ENCODE results near the gene RALGAPA2. TPM values are rescaled to one million over a fixed set of nuclear protein-coding genes. Genes with fewer than 3 reads are reported as not detected.

The RALGAPA2 gene
- total RNA-seq, 4 donors from 2014 or later, result 20.5 to 42.9 (median 29.6) TPM

DNA sequence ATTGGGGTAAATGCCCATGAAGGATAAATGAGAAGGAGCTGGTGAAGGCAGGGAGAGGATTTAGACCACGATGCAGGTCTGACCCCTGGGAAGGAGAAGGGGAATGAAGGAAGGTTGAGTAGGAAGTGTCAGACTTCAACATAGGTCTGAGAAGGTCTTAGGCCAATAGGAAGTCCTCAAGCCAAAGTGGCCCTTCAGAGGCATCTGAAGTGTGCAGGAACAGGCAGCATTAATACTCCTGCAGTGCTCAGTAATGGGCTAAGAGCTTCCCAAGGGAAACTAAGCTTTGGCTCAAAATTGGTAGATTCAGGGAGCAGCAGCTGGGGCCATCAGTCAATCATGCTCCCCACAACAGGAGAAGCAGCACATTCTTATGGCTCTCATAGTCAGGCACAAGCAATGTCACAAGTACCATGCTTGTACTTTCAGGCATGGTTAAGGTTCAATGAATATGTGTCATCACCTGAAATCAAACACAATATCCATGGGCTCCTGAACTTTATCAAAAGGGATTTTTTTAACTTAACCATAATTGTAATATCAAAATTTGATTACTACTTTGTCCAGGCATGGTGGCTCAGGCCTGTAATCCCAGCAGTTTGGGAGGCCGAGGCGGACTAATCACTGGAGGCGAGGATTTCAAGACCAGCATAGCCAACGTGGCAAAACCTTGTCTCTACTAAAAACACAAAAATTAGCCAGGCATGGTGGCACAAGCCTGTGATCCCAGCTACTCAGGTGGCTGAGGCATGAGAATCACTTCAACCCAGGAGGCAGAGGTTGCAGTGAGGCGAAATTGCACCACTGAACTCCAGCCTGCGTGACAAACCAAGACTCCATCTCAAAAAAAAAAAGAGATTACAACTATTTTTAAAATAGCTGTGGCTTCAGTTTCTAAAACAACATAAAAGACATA, 9.9 kb downstream of the RALGAPA2 start:
- no peaks in the 10 kb centered on the region for H3K4me1 ChIP-seq
- 86 to 88% methylated on average over 7 of the region's 7 CpGs for WGBS, 2 donors
- no peaks in the 10 kb centered on the region for H3K36me3 ChIP-seq
- no peak overlapping the region for H3K4me3 ChIP-seq
- no peak overlapping the region for H3K27ac ChIP-seq
- H3K9me3 ChIP-seq, result no peaks in the 10 kb centered on the region
- TF ChIP-seq EP300 (IDR thresholded peaks at IDR 0.05) (no peak), POLR2A (IDR thresholded peaks at IDR 0.05) (no peak)
- TF ChIP-seq, protein P1, sequence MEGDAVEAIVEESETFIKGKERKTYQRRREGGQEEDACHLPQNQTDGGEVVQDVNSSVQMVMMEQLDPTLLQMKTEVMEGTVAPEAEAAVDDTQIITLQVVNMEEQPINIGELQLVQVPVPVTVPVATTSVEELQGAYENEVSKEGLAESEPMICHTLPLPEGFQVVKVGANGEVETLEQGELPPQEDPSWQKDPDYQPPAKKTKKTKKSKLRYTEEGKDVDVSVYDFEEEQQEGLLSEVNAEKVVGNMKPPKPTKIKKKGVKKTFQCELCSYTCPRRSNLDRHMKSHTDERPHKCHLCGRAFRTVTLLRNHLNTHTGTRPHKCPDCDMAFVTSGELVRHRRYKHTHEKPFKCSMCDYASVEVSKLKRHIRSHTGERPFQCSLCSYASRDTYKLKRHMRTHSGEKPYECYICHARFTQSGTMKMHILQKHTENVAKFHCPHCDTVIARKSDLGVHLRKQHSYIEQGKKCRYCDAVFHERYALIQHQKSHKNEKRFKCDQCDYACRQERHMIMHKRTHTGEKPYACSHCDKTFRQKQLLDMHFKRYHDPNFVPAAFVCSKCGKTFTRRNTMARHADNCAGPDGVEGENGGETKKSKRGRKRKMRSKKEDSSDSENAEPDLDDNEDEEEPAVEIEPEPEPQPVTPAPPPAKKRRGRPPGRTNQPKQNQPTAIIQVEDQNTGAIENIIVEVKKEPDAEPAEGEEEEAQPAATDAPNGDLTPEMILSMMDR (IDR thresholded peaks at IDR 0.05), result no peak
- no peak for DNase-seq (ENCODE audit: low spot score in 2 of 2)
- no peaks in the 10 kb centered on the region for H3K27me3 ChIP-seq

DNA sequence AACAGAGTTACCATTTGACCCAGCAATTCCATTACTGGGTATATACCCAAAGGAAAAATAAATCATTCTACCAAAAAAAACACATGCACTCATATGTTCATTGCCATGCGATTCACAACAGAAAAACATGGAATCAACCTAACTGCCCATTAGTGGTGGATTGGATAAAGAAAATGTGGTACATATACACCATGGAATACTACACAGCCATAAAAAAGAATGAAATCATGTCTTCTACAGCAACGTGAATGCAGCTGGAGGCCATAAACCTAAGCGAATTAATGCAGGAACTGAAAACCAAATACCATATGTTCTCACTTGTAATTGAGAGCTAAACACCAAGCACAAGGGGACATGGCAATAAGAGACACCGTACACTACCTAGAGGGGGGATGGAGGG, 12.5 kb downstream of the RALGAPA2 start:
- no peak for TF ChIP-seq EP300 (IDR thresholded peaks at IDR 0.05)
- TF ChIP-seq, protein P1 (IDR thresholded peaks at IDR 0.05), result no peak
- no peak for TF ChIP-seq POLR2A (IDR thresholded peaks at IDR 0.05)
- Histone ChIP-seq H3K27me3 (no peaks in the 10 kb centered on the region), H3K9me3 (no peaks in the 10 kb centered on the region), H3K4me1 (peaks cover 0 to 14% (median 0%) of the 10 kb centered on the region in 4 donors), H3K4me3 (no peak overlapping the region), H3K27ac (no peak overlapping the region), H3K36me3 (no peaks in the 10 kb centered on the region)
- 90 to 92% methylated on average over 4 of the region's 4 CpGs for WGBS, 2 donors
- DNase-seq (ENCODE audit: low spot score in 2 of 2), result no peak

DNA sequence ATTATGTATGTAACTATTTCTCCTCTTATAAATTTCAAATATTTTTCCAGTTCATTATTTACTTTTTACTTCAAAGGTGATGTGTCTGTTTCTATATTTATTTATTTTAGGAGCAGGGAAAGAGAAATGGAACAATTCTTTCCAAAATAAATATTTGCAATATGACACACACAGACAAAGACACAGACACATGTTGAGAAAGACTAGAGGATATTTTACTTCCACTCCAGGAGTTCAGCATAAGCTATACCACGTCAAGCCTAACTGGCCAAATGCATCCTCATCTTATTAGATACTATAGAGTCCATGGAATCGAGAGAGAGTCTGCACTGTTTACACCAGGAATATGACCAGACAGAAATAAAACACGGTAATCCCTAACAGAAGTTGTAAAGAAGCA, 13.3 kb downstream of the RALGAPA2 start:
- no peaks in the 10 kb centered on the region for H3K36me3 ChIP-seq
- DNase-seq (ENCODE audit: low spot score in 2 of 2), result no peak
- TF ChIP-seq, protein P1 (IDR thresholded peaks at IDR 0.05), result no peak
- TF ChIP-seq EP300 (IDR thresholded peaks at IDR 0.05) (no peak), POLR2A (IDR thresholded peaks at IDR 0.05) (no peak)
- H3K9me3 ChIP-seq, result no peaks in the 10 kb centered on the region
- H3K4me1 ChIP-seq, result peaks cover 0 to 14% (median 0%) of the 10 kb centered on the region in 4 donors
- H3K27ac ChIP-seq, result no peak overlapping the region
- no peaks in the 10 kb centered on the region for H3K27me3 ChIP-seq
- WGBS, 2 donors, result 72 to 73% methylated on average over 3 of the region's 3 CpGs
- no peak overlapping the region for H3K4me3 ChIP-seq

GRCh38 chr20:20697325-20697845, 15.1 kb downstream of the RALGAPA2 start:
- Histone ChIP-seq H3K9me3 (no peaks in the 10 kb centered on the region), H3K27me3 (no peaks in the 10 kb centered on the region), H3K4me3 (no peak overlapping the region), H3K4me1 (peaks cover 0 to 14% (median 0%) of the 10 kb centered on the region in 4 donors), H3K27ac (no peak overlapping the region), H3K36me3 (no peaks in the 10 kb centered on the region)
- 82 to 90% methylated on average over 4 of the region's 4 CpGs for WGBS, 2 donors
- TF ChIP-seq POLR2A (IDR thresholded peaks at IDR 0.05) (no peak), EP300 (IDR thresholded peaks at IDR 0.05) (no peak)
- TF ChIP-seq, protein P1 (IDR thresholded peaks at IDR 0.05), result no peak
- DNase-seq (ENCODE audit: low spot score in 2 of 2), result no peak

GRCh38 chr20:20695250-20695816, 17.1 kb downstream of the RALGAPA2 start:
- H3K36me3 ChIP-seq, result no peaks in the 10 kb centered on the region
- H3K27ac ChIP-seq, result no peak overlapping the region
- no peak overlapping the region for H3K4me3 ChIP-seq
- no peak for DNase-seq (ENCODE audit: low spot score in 2 of 2)
- 71 to 80% methylated on average over 1 of the region's 1 CpG for WGBS, 2 donors
- no peaks in the 10 kb centered on the region for H3K9me3 ChIP-seq
- H3K27me3 ChIP-seq, result no peaks in the 10 kb centered on the region
- peaks cover 0 to 17% (median 0%) of the 10 kb centered on the region in 4 donors for H3K4me1 ChIP-seq
- no peak for TF ChIP-seq POLR2A (IDR thresholded peaks at IDR 0.05)
- TF ChIP-seq, protein P1 (IDR thresholded peaks at IDR 0.05), result no peak
- no peak for TF ChIP-seq EP300 (IDR thresholded peaks at IDR 0.05)

Measured in tibial nerve (tissue), 4 donors.